A172 (cell line): ENCODE measurements around the gene USB1. TPM values are rescaled to one million over a fixed set of nuclear protein-coding genes. Genes with fewer than 3 reads are reported as not detected.
A peak's percentile ranks its signal among the peaks of the same experiment; 100 is the strongest.
"Not testable (repeated sequence)": the region's sequence is repeated elsewhere in the genome, so short reads cannot be mapped to it uniquely, and the experiment has no call there.

ENCODE experiments used
- DNase-seq: peaks from one replicate; pipeline ENCODE4 v3.0.0-alpha.2; 2015; ENCODE audit warnings: low spot score
- total RNA-seq: library from RNA; depleted of rRNA; stranded (reverse); fragments of >200 nt; shearing (Covaris generic); gene quantifications from 2 replicates; pipeline ENCODE4 v1.2.3, GENCODE V29; 2014

USB1 gene
- total RNA-seq, 1 experiment from 2014 or later, result 20.6 TPM

DNA sequence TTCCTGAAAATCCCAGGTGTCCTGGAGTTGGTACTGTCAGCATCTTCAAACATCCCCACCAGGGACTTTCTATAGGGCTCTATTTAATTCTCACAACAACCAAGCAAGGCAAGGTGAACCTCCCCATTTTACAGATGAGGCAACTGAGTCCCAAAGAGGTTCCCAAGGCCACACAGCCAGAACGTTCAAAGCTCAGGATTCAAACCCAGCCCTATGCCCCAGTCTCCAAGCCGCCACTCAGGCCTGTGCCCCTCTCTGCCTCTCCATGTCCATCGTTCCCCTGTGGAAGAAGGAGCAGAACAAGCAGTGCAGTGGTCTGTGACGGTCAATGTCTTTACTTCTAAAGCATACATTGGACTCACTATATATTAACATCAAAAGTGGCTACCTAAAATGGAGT, 6.8 kb upstream of the USB1 start:
- DNase-seq, result no peak

GRCh38 chr16:57994778-57995177, 6.4 kb upstream of the USB1 start:
- DNase-seq, result peak; percentile 66

GRCh38 chr16:57995721-57996405, 5.3 kb upstream of the USB1 start:
- DNase-seq, result no peak

GRCh38 chr16:57996406-57997175, 4.6 kb upstream of the USB1 start:
- no peak for DNase-seq

GRCh38 chr16:57997176-57997527, 4.1 kb upstream of the USB1 start:
- DNase-seq, result no peak

DNA sequence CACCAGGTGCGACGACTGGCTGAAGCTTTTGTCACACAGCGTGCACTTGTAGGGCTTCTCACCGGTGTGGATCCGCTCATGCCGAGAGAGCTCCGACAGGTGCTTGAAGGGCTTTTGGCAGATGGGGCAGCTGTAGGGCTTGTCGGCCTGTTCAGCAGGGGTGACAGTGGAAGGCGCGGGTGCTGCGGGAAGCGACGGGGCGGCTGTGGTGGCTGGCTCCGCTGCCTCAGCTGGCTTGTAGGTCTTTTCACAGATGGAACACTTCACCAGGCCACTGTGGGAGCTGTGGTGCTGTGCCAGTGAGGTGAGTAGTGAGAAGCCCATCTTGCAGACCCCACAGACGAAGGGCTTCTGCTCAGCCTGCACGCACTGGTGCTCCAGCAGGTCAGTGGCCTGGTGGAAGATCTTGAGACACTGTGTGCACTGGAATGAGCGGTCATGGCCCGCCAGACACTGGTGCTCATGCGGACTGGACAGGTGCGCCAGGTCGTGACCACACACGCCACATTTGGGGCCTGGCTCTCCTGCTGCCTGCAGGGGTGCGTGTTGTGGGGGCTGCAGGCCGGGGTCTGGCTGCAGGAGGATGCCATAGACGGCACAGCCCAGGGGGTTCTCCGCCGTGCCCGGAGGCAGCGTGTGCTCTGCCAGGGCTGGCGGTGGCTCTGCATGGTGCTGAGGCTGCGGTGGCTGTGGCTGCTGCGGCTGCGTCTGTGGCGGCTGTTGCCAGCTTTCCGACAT, 3.5 kb upstream of the USB1 start:
- DNase-seq, result no peak

DNA sequence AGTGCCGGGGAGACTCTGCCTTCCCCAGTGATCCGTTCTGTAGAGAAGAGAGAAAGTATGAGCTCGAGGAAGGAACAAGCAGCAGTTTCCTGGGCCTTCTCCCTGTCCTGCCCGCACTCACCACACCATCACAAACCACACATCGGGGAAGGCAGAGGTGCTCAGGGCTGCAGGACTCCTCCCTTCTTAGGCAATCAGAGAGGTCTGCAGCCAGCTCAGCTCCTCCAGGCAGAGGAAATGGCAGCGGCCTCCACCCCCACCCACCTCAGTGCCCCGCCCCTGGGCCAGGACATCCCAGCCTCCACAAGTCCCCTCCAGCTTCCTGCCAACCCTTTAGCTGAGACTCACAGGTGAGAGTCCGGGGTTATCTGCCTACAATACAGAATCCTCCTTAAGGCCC, 2.7 kb upstream of the USB1 start:
- peak; percentile 57 for DNase-seq

- DNase-seq, result no peak
Observed at GRCh38 chr16:57998992-57999365, 2.2 kb upstream of the USB1 start.

- DNase-seq, result peak; percentile 43
Observed at GRCh38 chr16:57999366-57999970, 1.7 kb upstream of the USB1 start.

DNA sequence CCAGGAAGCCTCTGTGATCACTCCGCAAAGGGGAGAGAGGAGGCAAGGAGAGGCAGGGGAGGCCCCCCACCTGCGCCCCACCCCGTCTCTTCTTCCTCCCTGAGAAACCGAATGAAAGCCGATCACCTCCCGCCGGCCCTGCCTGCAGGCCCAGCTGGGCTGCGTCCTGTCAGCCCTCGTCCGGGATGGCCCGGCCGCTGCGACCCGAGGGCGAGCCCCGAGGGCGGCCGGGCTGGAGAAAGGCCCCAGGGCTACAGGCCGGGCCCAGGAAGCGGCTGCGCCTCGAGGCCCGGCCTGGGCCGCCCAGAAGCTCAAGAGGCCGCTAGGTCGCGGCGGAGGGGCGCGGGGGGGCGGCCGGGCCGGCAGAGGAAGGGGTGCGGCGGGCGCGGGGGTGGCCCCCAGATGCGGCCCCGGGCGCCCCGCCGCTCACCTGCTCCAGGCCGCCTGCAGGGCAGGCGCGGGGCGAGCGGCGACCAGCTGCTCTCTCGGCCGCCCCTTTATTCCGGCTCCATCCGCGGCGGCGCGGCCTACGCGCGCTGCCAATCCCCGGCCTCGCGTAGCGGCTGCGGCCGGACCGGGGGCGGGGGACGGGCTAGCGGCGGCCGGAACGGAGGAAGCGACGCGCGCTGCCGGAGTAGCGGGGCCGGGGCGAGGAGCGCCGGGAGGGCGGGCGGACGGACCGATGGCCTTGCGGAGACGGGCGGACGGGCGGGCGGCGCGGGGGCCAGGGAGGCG, 1.1 kb upstream of the USB1 start, which contains the start of gene ZNF319:
TSS of gene ZNF319 (minus strand) at position 702 of the 735 bp plus-strand sequence. CDS start 2,407 bp downstream, outside the sequence.
- no peak for DNase-seq

DNA sequence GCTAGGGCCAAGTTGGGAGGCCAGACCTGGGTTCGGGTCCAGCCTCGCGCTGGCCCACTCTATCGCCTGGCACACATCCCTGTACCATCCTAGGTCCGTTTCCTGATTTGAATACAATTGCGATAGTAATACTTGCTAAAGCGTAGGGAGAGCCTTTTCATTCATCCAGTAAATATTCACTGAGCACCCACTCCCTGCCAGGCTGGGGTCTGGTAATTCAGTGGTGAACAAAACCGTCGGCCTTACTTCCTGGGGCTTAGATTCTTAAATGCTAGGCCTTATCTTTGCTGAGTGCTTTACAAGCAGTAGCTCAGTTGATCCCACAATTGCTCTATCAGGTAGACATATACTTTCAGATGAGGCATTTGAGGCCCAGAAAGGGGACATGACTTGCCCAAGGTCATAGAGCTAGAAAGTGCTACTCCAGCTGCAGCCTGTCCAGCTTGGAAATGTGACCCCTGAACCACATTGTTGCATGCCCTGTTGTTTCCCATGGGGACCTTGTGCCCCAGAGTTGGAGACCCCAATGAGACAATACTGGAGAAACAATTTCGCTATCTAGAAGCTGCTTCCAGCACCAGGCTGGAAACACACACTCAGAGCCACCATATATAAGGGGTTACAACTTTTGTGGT, 691 bp downstream of the USB1 start:
- no peak for DNase-seq

- DNase-seq, result no peak
Observed at GRCh38 chr16:58002416-58002800, 1.2 kb downstream of the USB1 start.

DNA sequence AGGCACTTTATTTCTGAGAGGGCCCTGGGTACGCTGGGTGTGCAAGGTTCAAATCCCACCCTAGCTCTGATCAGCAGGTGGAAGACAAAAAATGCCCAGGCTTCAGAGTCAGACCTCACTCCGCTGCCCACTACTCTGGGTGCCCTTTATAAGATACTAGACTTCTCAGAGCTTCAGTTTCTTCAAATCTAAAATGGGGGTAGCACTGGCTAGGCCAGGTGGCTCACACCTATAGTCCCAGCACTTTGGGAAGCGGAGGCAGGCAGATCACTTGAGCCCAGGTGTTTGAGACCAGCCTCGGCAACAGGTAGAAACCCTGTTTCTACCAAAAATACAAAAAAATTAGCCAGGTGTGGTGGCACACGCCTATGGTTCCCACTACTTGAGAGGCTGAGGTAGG, 1.7 kb downstream of the USB1 start:
- no peak for DNase-seq

DNA sequence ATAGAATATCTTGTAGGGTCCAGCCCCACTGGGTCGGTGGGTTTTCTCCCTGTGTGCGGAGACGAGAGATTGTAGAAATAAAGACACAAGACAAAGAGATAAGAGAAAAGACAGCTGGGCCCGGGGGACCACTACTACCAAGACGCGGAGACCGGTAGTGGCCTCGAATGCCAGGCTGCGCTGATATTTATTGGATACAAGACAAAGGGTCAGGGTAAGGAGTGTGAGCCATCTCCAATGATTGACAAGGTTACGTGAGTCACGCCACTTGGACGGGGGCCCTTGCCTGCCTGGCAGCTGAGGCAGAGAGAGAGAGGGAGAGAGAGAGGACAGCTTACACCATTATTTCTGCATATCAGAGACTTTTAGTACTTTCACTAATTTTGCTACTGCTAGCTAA, 3.5 kb downstream of the USB1 start:
- not testable (repeated sequence) for DNase-seq

DNA sequence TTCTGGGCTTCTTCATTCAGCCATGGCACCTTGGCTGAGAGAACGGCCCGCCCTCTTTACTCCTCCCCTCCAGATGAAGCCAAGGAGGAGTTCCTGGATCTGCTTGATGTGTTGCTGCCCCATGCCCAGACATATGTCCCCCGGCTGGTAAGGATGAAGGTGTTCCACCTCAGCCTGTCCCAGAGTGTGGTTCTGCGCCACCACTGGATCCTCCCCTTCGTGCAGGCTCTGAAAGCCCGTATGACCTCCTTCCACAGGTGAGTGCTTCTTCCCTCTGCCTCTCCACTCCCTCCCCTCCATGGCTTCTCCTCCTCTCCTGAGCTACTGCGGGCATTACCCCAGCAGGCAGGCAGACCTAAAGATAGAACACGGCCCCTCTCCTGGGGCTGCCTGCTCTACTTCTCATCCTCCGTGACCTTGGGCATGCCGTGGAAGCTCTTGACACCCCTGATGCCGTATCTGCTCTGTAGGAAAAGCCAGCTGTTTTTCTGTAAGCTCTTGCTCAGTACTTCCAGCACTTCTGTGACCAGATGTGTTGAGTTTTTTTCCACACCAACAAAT, 8.7 kb downstream of the USB1 start:
- DNase-seq, result no peak

- DNase-seq, result no peak
Observed at GRCh38 chr16:58010886-58011285, 9.7 kb downstream of the USB1 start.

DNA sequence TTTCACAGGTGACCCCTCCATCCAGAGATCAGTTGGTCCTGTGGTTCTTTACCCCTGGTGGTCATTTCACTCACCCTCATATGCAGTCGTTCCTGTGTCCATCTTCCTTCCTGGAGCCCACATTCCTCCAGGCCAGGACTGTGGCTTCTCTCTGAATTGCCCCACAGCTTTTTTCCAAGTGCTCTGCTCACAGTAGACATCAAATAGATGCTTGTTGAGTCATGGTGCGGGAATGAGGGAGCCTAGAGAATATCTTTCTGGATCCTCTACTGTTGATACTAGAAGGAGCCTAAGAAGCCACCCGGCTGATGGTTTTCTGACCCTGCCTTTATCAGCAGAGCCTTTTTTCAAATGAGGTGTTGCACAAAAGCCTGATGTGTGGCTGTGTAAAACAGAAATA, 10.4 kb downstream of the USB1 start:
- DNase-seq, result peak; percentile 78

DNA sequence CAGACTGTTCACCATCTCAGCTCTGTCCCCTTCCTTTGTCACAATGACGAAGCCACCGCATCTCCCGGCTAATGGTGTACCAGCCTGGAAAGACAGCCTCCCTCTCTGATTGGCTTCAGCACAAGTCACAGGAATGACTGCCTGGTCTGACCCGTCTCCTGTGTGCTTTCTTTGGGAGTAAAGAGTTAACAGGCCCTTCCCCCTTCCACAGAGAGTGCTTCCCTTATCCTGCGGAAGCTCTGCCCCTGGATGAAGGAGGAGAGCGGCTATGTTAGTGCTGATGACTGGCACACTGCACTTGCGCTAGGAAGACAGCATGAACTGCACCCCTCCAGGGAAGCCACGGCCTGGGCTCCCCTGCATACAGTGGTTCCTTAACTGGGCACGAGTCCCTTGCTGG, 11.3 kb downstream of the USB1 start:
- DNase-seq, result no peak

DNA sequence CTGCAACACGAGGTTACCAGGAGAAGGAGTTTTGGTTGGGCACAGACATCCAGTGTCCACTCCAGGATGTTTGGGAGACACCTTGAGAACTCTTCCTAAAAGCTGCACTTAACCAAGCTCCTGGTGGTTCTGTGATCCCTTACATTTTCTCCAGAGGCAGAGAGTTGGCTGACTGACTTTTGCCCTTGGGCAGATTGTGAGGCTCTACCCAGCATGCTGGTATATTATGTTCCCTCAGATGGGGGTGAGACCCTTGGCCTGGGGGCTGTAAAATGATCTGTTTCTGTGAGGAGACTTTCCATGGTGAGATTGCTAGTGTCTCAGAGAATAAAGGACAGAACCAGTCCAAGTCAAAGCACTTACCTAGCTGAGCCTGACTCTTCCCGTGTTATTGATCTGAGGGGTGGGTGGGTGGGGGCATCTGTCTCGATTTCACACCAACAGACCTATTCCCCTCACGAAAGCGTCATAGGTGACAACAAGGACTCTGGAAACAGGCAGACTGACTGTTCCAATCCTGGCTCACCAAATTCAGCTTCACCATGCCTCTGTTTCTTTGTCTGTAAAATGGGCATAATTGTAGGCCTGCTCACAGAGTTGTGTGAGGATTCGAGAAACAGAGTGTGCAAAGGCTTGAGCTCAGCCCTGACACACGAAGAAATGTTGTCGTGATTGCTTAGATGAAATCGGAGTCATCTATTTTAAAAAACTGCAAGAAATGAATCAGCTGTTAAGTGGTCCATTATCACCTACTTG, 12.2 kb downstream of the USB1 start:
- DNase-seq, result no peak

DNA sequence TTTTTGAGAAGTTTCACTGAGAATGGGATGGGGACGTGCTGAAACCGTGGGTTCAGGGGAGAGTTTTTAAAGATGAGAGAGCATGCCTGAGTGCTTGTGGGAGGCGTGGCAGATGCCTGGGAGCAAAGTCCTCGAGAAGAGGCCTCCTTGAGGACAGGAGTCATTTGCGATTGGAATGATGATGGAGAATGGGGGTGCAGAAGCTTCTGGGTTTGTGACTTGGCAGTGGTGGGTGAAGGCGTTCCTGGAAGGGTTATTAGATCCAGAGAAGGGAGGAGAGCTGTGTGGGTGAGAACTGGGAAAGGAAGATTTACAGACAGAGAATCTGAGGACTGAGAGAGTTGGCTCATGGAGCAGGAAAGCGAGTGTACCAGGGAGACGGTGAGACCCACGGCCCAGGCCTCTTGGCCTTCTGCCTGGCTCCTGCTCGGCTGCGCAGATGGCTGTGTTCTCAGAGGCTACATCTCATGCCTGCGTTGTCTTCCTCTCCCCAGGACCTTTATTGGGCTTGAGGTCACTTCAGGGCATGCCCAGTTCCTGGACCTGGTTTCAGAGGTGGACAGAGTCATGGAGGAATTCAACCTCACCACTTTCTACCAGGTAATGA, 15.7 kb downstream of the USB1 start:
- no peak for DNase-seq
